Left renal pelvis (tissue), 4 donors: ENCODE measurements around the gene E4F1. TPM values are rescaled to one million over a fixed set of nuclear protein-coding genes. Genes with fewer than 3 reads are reported as not detected.

Experiments
- polyA plus RNA-seq, 4 donors: library from polyadenylated mRNA; unstranded; fragments of 120-200 nt; gene quantifications; one replicate each; pipeline ENCODE4 v1.2.1, GENCODE V29; 2013; ENCODE audit not compliant: insufficient read length in 4 of 4

The E4F1 gene
- polyA plus RNA-seq, 4 donors, result 13.8 to 24.3 (median 15.7) TPM

Other genes starting within 250 kb of the E4F1 start
- gene NOXO1, start 242.1 kb upstream of the E4F1 start, polyA plus RNA-seq, result 1 to 10 TPM in 1 of 4 donors, under 1 TPM in 3; 0.45 to 3.0 (median 0.78) TPM
- gene GFER, start 239.4 kb upstream of the E4F1 start, polyA plus RNA-seq, result 10 to 100 TPM; 17.3 to 29.2 (median 23.9) TPM
- gene SYNGR3, start 233.6 kb upstream of the E4F1 start, polyA plus RNA-seq, result 1 to 10 TPM; 1.7 to 3.1 (median 1.9) TPM
- 10 to 100 TPM; 16.9 to 28.3 (median 18.9) TPM for gene ZNF598, start 213.8 kb upstream of the E4F1 start, polyA plus RNA-seq
- 10 to 100 TPM in 1 of 4 donors, 1 to 10 TPM in 3; 4.2 to 12.3 (median 7.3) TPM for gene NPW, start 203.8 kb upstream of the E4F1 start, polyA plus RNA-seq
- 100 to 1,000 TPM; 102 to 161 (median 104) TPM for gene NHERF2, start 196.7 kb upstream of the E4F1 start, polyA plus RNA-seq
- 10 to 100 TPM; 15.8 to 27.1 (median 17.5) TPM for gene NTHL1, start 175.8 kb upstream of the E4F1 start, polyA plus RNA-seq
- gene TSC2, start 175.6 kb upstream of the E4F1 start, polyA plus RNA-seq, result 100 to 1,000 TPM; 121 to 183 (median 146) TPM
- 100 to 1,000 TPM in 2 of 4 donors, 10 to 100 TPM in 2; 51.6 to 119 (median 94.0) TPM for gene PKD1, start 87.7 kb upstream of the E4F1 start, polyA plus RNA-seq
- 1 to 10 TPM; 1.9 to 4.0 (median 2.4) TPM for gene RAB26, start 75.0 kb upstream of the E4F1 start, polyA plus RNA-seq
- gene TRAF7, start 67.8 kb upstream of the E4F1 start, polyA plus RNA-seq, result 10 to 100 TPM; 41.7 to 56.9 (median 50.5) TPM
- 1 to 10 TPM in 3 of 4 donors, under 1 TPM in 1; 0.79 to 2.4 (median 1.4) TPM for gene CASKIN1, start 27.0 kb upstream of the E4F1 start, polyA plus RNA-seq
- 10 to 100 TPM; 32.8 to 55.0 (median 40.7) TPM for gene MLST8, start 18.1 kb upstream of the E4F1 start, polyA plus RNA-seq
- gene BRICD5, start 12.7 kb upstream of the E4F1 start, polyA plus RNA-seq, result 10 to 100 TPM in 1 of 4 donors, 1 to 10 TPM in 3; 4.6 to 11.5 (median 5.4) TPM
- gene PGP, start 8.8 kb upstream of the E4F1 start, polyA plus RNA-seq, result 10 to 100 TPM in 3 of 4 donors, 1 to 10 TPM in 1; 7.3 to 19.3 (median 13.3) TPM
- 1 to 10 TPM in 1 of 4 donors, under 1 TPM in 3; 0.63 to 2.0 (median 0.90) TPM for gene DNASE1L2, start 12.9 kb downstream of the E4F1 start, polyA plus RNA-seq
- gene ECI1, start 28.0 kb downstream of the E4F1 start, polyA plus RNA-seq, result 10 to 100 TPM; 30.5 to 89.5 (median 58.5) TPM
- gene RNPS1, start 44.5 kb downstream of the E4F1 start, polyA plus RNA-seq, result 100 to 1,000 TPM; 146 to 214 (median 201) TPM
- gene ABCA3, start 117.1 kb downstream of the E4F1 start, polyA plus RNA-seq, result 10 to 100 TPM in 1 of 4 donors, 1 to 10 TPM in 3; 5.0 to 15.4 (median 5.9) TPM
- 10 to 100 TPM in 2 of 4 donors, 1 to 10 TPM in 2; 7.8 to 11.9 (median 10.3) TPM for gene CCNF, start 205.9 kb downstream of the E4F1 start, polyA plus RNA-seq
- gene TEDC2, start 236.5 kb downstream of the E4F1 start, polyA plus RNA-seq, result 10 to 100 TPM in 2 of 4 donors, 1 to 10 TPM in 2; 6.1 to 14.6 (median 10.1) TPM
- 1 to 10 TPM; 2.1 to 5.0 (median 2.6) TPM for gene NTN3, start 247.7 kb downstream of the E4F1 start, polyA plus RNA-seq